Measurements from ENCODE around the gene ADAMTS16. TPM values are rescaled to one million over a fixed set of nuclear protein-coding genes. Genes with fewer than 3 reads are reported as not detected.

The ADAMTS16 gene
- total and polyA plus RNA-seq, 9 of the 15 experiments (the other 6 are each of a cell fraction or from before 2014, with no cell fraction given) = not detected

DNA sequence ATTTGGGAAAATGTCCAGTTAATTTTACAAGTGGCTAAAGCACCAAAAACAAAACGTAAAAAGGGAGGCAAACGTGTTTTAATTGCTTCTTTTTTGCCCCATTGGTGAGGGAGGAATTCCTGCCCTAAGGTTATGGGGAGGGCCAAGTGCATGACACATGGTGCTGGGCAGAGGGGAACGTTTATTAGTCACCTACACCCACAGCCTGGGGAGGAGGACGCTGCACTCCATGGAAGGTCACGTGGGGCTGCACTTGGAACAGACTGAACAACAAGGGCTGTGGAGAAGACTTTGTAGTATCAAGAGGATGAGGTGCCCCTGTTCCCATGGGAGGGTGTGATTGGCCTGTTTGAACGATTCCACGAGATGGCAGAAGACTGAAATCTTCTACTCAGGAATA is 13.7 kb upstream of the ADAMTS16 start:
- Histone ChIP-seq H3K36me3 (ENCODE audit: control insufficient read depth, insufficient read depth, low read length) (no peaks in the 10 kb centered on the region), H3K4me1 (replicated peaks in 1 of 2; ENCODE audit: control insufficient read depth in 2 of 2, insufficient read depth in 2 of 2, low read length in 2 of 2) (no peaks in the 10 kb centered on the region), H3K27me3 (ENCODE audit: control insufficient read depth in 2 of 2, insufficient read depth in 2 of 2, low read length in 2 of 2) (peaks cover 0 to 10% of the 10 kb centered on the region in 2 experiments; a peak in 1 of 5 replicates), H3K27ac (ENCODE audit: extremely low read depth, low read depth, low read length) (no peak overlapping the region), H4K20me1 (replicated peaks; ENCODE audit: control insufficient read depth, insufficient read depth, low read length) (no peaks in the 10 kb centered on the region), H2AFZ (ENCODE audit: low read depth, low read length) (no peak overlapping the region), H3K4me2 (ENCODE audit: insufficient read depth, low read length) (no peak overlapping the region), H3K9me3 (replicated peaks; ENCODE audit: control insufficient read depth, insufficient read depth, low read depth, low read length) (no peaks in the 10 kb centered on the region), H3K9me1 (ENCODE audit: control insufficient read depth, insufficient read depth, low read length) (no peaks in the 10 kb centered on the region), H3K4me3 (no peak overlapping the region), H3K9ac (ENCODE audit: insufficient read depth in 1 of 2, low read depth in 2 of 2, low read length in 2 of 2) (no peak overlapping the region), H3K79me2 (ENCODE audit: control insufficient read depth, insufficient read depth, low read length) (no peaks in the 10 kb centered on the region)
- intact Hi-C loops (cut with micrococcal nuclease) (no loop called here), in situ Hi-C loops (cut with MboI) (no loop called here)
- ATAC-seq (peak; percentile 47), FAIRE-seq (peak; percentile 32), DNase-seq (ENCODE audit: extremely low read depth in 1 of 4, low spot score in 3 of 4) (no peak)
- ChIA-PET POLR2A (no interaction called here), CTCF (ENCODE audit: low intra/inter-chr PET ratio) (no interaction called here)
- TF ChIP-seq HNRNPLL (IDR thresholded peaks at IDR 0.05; ENCODE audit: low read depth, low read length, poor library complexity, severe bottlenecking) (no peak), KHSRP (IDR thresholded peaks at IDR 0.05) (no peak), CBX2 (IDR thresholded peaks at IDR 0.05; ENCODE audit: insufficient read depth, low read length, poor library complexity, severe bottlenecking) (no peak), ZNF764 (CRISPR knock-in tag; IDR thresholded peaks at IDR 0.05; ENCODE audit: low read depth) (no peak), FOSL1 (tag; conservative IDR thresholded peaks at IDR 0.05) (0 out of 2 replicates have a peak, but pooled peaks have one; percentile 33), ZBTB11 (CRISPR knock-in tag; IDR thresholded peaks at IDR 0.05) (peak in 1 of 3 experiments; percentile 63; a peak in 2 of 6 replicates), ZNF444 (CRISPR knock-in tag; IDR thresholded peaks at IDR 0.05) (no peak), POLR2G (IDR thresholded peaks at IDR 0.05; ENCODE audit: low read depth, low read length) (no peak)
- TF ChIP-seq, protein P1, sequence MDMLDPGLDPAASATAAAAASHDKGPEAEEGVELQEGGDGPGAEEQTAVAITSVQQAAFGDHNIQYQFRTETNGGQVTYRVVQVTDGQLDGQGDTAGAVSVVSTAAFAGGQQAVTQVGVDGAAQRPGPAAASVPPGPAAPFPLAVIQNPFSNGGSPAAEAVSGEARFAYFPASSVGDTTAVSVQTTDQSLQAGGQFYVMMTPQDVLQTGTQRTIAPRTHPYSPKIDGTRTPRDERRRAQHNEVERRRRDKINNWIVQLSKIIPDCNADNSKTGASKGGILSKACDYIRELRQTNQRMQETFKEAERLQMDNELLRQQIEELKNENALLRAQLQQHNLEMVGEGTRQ (CRISPR knock-in tag; IDR thresholded peaks at IDR 0.05) = peak; percentile 77
- TF ChIP-seq, protein P2, sequence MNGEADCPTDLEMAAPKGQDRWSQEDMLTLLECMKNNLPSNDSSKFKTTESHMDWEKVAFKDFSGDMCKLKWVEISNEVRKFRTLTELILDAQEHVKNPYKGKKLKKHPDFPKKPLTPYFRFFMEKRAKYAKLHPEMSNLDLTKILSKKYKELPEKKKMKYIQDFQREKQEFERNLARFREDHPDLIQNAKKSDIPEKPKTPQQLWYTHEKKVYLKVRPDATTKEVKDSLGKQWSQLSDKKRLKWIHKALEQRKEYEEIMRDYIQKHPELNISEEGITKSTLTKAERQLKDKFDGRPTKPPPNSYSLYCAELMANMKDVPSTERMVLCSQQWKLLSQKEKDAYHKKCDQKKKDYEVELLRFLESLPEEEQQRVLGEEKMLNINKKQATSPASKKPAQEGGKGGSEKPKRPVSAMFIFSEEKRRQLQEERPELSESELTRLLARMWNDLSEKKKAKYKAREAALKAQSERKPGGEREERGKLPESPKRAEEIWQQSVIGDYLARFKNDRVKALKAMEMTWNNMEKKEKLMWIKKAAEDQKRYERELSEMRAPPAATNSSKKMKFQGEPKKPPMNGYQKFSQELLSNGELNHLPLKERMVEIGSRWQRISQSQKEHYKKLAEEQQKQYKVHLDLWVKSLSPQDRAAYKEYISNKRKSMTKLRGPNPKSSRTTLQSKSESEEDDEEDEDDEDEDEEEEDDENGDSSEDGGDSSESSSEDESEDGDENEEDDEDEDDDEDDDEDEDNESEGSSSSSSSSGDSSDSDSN (IDR thresholded peaks at IDR 0.05; ENCODE audit: borderline replicate concordance in 1 of 2, low read depth in 2 of 2, low read length in 2 of 2) = no peak
- WGBS (ENCODE audit: insufficient coverage, low coverage, missing lambda C conversion rate) = 0% methylated on average over 7 of the region's 7 CpGs
- BruUV-seq (replicated peaks) = no TSS peak
